D341Med (cell line): ENCODE measurements around the gene PDPN.
"Not testable (repeated sequence)": the region's sequence is repeated elsewhere in the genome, so short reads cannot be mapped to it uniquely, and the experiment has no call there.

ENCODE experiments used
- DNase-seq: peaks from one replicate; pipeline ENCODE4 v3.0.0; 2012; ENCODE audit warnings: low spot score

PDPN gene

GRCh38 chr1:13583595-13583965 lies at the start of gene PDPN:
TSS of gene PDPN (plus strand) at chr1:13583832. CDS start at chr1:13584034, 202 bp downstream.
- DNase-seq: no peak

DNA sequence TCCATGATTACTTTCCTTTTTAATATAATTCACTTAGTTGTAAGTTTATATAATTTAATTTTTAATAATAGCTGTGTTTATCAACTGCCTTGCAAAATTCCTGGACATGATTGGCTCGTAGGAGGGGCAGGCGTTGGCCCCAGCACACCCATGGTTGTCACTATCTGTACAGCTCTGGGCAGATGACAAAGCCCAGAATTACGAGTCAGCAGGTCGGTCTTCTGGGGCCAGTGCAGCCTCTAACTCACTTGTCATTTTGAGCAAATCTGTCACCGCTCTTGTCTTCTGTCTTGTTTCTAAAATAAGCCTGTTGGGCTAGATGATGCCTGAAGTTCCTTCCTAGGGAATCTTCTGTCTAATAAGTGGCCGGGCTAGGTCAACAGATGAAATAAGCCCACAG lies 48.4 kb upstream of the PDPN start:
- DNase-seq: no peak

GRCh38 chr1:13536571-13536970 lies 47.1 kb upstream of the PDPN start:
- DNase-seq: no peak

- no peak for DNase-seq
Observed at GRCh38 chr1:13538832-13539231, 44.8 kb upstream of the PDPN start.

DNA sequence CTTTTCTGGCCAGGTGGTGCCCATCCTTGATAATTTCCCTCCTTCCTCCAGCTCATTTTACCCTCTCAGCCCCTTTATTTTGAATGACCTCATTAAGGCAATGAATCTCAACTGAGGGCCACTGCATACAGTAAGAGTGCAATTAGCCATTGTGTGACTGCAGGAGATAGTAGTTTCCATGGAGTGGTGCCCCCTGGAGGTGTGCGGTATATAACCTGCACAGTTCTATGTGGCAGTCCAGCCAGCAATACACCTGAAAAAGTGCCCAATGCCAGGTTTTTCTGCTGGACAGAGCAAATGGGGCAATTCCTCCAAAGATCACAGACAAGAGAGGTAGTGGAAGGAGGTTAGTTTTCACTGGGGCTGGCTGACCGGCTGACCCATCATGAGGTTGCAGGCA lies 43.9 kb upstream of the PDPN start:
- no peak for DNase-seq

DNA sequence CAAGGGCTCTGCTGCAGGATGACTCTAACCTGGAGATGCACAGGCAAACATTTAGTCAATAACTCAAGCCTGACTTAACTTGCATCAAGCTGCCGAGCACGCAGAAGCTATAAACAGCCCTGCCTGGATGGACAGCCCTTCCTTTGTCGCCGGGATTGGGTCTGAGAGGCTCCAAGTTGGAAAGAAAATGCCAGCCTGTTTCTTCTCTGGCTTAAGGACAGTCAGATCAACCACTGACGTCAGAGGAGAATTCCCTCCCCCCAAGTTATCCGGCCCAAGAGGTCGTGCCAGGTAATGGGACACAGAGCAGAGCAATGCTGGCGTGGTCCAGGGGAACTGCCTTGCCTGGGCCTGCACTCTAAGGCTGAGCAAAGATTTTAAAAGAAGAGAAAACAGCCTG lies 42.8 kb upstream of the PDPN start:
- no peak for DNase-seq

DNA sequence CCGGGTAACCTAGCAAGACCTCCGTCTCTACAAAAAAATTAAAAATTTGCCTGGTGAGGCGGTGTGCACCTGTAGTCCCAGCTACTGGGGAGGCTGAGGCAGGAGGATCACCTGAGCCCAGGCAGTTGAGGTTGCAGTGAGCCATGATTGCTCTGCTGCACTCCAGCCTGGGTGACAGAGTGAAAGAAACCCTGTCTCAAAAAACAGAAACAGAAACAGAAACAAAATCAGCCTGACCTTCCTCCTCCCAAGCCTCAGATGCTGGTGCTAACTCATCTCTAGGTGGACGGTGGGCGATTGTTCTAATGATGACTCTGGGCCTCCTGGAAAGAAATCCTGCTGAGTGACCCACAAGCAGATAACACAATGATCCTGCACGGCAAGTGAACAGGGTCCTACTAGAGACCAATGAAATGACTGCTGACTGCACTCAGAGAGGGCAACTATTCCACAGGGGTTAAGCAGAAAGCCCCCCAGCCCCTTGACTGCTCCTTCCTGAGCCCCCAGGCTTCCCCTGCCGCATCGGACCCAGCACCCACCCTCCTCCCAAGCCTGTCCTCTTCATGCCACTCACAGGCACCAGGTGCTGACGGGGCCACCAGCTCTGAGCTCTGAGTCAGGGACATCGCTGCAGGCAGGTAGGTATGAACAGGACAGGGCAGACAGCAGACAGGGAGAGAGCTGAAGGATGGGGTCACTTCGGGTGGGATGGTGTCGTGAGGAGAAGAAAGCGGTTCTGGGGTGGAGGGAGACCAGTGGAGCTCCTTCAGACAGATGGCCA lies 42.0 kb upstream of the PDPN start:
- DNase-seq: no peak

- peak; percentile 46 for DNase-seq
Observed at GRCh38 chr1:13543451-13544220, 40.0 kb upstream of the PDPN start.

DNA sequence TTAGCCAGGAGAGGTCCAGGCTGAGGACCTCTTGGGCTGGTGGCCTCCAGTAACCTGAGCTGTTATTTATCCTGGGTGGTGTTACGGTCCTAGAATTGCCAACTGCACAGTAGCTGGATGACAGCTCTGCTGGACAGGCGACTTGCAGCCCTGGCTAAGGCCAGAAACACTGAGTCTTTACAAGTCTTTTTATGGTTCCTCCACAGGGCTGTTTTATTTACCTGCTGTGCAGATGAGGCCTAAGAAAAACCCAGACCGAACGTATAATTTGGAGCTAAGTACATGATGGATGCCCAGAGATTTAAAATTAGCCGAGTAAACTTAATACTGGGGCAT lies 39.4 kb upstream of the PDPN start:
- no peak for DNase-seq

DNA sequence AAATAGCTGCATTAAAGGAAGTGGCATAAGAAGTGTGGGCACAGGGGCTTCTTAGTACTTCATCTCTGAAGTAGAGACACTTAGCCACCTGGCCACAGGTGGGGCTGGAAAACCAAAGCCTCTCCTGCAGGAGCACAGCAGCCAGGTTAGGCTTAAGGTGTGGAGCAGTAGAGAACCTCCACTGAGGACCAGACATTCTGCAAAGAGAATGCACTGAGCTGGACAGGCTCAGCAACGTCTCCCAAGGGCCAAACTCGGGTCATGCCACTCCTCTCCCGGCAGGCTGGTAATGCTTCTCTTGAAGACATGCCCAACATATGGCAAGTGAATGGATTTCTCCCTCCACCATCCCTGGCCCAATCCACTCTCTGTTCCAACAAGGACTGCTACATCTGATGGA lies 36.8 kb upstream of the PDPN start:
- DNase-seq: no peak

- no peak for DNase-seq
Observed at GRCh38 chr1:13548281-13548680, 35.4 kb upstream of the PDPN start.

- no peak for DNase-seq
Observed at GRCh38 chr1:13549021-13549420, 34.6 kb upstream of the PDPN start.

DNA sequence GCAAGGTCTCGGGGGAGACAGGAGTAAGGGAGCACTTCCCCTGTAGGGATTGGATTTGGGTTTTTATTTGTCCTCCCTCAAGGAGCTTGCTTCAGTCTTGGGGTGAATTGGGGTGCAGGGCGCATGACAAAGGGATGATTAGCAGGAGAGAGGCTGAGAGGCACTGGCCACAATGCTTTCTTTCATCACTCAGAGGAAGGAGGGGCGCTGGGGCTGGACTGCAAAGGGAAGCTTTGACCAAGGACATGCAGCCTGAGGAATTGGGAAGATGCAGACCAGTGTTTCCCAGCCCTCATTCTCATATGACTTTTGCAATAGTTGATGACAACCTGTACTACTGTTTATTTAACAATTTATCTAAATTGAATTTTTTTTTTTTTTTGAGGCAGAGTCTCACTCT lies 34.1 kb upstream of the PDPN start:
- DNase-seq: no peak

DNA sequence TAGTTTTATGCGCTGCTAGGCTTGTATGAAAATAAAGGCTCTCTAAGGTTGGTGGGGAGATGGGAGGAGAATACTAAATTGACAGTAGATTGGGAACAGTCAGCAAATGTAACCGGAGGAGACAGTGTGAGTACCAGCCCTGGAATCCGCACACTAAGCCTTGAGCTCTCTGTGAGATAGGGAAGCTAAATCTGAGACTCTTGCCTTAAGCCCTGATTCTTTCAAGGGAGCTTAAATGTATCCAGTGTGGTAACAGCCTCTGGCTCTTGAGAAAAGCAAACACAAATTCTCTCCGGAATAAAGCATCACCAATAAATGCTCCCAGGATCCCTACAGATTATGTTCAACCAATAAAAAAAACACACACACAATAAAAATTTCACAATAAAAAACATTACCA lies 33.0 kb upstream of the PDPN start:
- DNase-seq: no peak

GRCh38 chr1:13554798-13555197 lies 28.8 kb upstream of the PDPN start:
- no peak for DNase-seq

DNA sequence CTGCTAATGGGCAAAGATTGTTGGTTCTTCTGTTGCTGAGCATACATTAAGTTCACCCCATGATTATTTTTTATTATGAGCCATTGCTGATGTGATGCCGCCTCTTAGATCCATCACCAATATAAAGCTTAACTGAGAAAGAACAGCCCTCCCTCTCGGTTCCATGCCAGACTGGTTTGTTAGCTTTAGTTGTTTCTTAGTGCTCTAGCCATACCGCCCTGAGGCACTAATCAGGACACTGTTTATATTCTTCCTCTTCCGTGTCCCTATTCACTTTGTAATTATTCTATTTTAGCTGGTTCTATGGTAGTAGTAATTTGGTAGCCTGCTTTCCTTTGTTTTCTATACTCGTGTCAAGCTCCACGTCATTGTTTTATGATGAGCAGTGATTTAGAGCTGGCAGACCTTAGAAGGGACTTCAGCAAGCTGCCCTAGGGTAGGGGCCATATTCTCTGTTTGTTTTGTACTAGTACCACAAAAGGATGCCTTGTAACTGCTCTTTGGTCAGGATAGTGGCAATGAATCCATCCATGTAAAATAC lies 27.3 kb upstream of the PDPN start:
- DNase-seq: no peak

- no peak for DNase-seq
Observed at GRCh38 chr1:13560541-13560940, 23.1 kb upstream of the PDPN start.

DNA sequence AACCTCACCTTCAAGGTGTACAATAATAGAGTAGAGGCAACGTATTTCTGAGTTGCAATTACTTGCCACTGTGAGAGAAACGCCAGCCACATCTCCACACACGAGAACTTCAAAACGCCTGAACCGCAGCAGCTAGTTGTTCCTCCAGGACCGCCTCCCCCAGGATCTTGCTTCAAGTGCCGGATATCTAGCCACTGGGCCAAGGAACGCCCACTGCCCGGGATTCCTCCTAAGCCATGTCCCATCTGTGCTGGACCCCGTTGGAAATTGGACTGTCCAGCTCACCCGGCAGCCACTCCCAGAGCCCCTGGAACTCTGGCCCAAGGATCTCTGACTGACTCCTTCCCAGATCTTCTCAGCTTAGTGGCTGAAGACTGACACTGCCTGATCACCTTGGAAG lies 20.7 kb upstream of the PDPN start:
- not testable (repeated sequence) for DNase-seq

DNA sequence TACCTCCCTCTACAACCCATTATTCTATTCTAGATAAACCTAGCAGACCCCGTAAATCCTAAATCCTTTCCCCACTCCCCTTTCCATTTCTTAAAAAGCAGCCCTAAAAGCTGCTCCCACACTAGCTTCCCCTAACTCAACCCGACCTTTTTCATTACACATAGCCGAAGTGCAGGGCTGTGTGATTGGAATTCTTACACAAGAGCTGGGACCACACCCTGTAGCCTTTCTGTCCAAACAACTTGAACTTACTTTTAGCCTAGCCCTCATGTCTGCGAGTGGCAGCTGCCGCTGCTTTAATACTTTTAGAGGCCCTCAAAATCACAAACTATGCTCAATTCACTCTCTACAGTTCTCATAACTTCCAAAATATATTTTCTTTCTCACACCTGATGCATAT lies 19.6 kb upstream of the PDPN start:
- DNase-seq: no peak

GRCh38 chr1:13570435-13570834 lies 13.2 kb upstream of the PDPN start:
- not testable (repeated sequence) for DNase-seq

GRCh38 chr1:13570924-13571323 lies 12.7 kb upstream of the PDPN start:
- no peak for DNase-seq

DNA sequence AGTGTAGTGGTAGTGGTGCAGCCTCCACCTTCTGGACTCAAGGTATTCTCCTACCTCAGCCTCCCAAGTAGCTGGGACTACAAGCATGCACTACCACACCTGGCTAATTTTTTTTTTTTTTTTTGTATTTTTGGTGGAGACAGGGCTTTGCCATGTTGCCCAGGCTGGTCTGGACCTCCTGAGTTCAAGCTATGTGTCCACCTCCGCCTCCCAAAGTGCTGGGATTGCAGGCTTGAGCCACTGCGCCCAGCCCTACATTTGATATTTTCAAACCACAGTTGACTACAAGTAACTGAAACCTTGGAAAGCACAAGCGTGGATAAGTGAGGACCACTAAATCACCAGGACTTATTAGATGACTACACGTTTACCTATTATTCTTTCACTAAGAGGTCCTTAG lies 10.0 kb upstream of the PDPN start:
- no peak for DNase-seq

DNA sequence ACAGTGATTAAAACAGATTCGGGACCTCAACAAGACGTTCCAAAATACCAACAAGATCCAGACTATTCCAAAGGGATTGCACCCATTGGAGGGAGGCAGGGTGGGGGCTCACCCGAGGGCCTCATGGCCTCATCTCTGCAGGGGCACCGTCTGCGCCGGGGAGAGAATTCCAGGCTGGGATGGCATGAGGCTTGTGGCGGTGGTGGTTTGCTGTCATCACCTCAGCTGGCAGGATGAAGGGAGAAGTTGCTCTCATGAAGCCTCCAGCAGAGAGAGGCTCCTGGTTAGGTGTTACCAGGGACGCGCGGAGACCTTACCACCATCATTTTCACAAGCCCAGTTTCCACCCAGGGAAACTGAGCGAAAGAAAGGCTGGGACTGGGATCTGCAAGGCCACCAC lies 6.7 kb upstream of the PDPN start:
- no peak for DNase-seq

- no peak for DNase-seq
Observed at GRCh38 chr1:13577846-13578245, 5.8 kb upstream of the PDPN start.
